Esophagus squamous epithelium (tissue), 4 donors: ENCODE data around the gene WWC1.

Experiments
- POLR2A ChIP-seq, 4 donors: fragments of 450-650 bp; IDR thresholded peaks; one replicate each; pipeline ENCODE4 v1.6.1; 2017; ENCODE audit warnings: antibody characterized with exemption in 4 of 4, mild to moderate bottlenecking in 4 of 4, moderate library complexity in 3 of 4
- TF ChIP-seq, protein P1 (sequence below), 6 experiments: fragments of 450-650 bp in 4 of 6; fragments of 200-600 bp in 2 of 6; sonication (generic) in 2 of 6; IDR thresholded peaks; one replicate each; pipeline ENCODE4 v1.5.1; 2016 to 2019; ENCODE audit warnings: antibody characterized with exemption in 6 of 6, mild to moderate bottlenecking in 4 of 6, moderate library complexity in 4 of 6

DNA sequence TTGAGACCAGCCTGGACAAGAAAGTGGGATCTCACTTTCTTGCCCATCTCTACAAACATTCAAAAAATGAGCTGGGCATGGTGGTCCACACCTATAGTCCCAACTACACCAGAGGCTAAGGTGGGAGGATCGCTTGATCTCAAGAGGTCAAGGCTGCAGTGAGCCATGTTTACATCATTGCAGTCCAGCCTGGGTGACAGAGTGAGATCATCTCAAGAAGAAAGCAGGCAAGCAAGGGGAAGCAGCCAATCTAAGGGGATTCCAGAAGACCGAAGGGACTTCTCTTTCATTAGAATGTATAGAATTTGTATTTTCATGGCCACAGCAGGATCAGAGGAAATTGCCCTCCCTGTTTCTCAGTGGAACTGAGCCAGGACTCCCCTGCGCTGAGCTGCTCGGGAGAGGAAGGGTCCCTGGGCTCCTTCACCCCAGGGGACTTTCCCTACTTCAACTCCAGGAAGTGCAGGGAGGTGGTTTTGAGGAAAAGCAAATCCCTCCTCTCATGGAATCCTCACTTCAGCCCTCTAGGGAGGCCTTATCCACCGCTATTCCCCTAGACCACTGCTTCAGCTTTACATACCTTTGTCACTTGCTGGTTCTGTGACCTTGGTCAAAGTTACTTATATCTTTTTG is 12.1 kb downstream of the WWC1 start:
- TF ChIP-seq, protein P1, sequence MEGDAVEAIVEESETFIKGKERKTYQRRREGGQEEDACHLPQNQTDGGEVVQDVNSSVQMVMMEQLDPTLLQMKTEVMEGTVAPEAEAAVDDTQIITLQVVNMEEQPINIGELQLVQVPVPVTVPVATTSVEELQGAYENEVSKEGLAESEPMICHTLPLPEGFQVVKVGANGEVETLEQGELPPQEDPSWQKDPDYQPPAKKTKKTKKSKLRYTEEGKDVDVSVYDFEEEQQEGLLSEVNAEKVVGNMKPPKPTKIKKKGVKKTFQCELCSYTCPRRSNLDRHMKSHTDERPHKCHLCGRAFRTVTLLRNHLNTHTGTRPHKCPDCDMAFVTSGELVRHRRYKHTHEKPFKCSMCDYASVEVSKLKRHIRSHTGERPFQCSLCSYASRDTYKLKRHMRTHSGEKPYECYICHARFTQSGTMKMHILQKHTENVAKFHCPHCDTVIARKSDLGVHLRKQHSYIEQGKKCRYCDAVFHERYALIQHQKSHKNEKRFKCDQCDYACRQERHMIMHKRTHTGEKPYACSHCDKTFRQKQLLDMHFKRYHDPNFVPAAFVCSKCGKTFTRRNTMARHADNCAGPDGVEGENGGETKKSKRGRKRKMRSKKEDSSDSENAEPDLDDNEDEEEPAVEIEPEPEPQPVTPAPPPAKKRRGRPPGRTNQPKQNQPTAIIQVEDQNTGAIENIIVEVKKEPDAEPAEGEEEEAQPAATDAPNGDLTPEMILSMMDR (IDR thresholded peaks at IDR 0.05), result no peak
- no peak for TF ChIP-seq POLR2A (IDR thresholded peaks at IDR 0.05)
